Stimulated activated CD4-positive, alpha-beta T cell treated with anti-CD3 and anti-CD28 coated beads, Interleukin-15, amount 100 ng/mL, for 1 hour (primary cell): ENCODE results near the gene ZMYM3.

Source experiments
- DNase-seq, 2 donors: peaks; one replicate each; pipeline ENCODE4 v3.0.0-alpha.2; 2020; ENCODE audit warnings: low read depth in 1 of 2, low spot score in 1 of 2

The ZMYM3 gene

DNA sequence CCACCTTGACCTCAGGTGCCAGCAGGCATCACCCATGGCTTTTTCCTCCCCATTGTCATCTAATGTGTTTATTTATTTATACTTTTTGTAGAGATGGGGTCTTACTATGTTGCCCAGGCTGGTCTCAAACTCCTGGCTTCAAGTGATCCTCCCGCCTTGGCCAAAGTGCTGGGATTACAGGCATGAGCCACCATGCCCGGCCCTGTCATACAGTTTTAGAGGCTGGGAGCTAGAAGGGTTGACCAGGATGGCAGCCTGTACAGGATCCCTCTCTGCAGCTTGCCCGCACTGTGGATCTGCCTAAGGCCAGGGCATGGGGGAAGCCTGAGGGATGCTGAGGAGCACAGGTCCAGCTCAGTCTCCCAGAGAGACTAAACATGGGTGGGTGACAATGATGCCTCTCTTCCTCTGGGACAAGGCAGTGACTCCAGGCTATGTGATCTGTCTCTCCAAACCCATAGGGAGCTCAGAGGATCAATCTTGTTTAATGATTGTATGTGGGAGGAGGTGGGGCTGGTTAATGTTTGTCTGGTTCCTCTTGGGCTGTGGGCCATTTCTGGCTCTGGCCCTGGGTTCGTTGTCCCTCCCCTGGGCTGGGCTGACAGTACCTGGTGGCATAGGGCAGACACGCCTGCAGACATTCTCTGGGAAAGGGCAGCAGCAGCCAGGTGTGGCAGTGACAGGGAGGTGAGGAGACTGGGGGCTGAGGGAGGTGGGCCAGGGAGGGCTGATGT is 39.2 kb downstream of the ZMYM3 start:
- no peak for DNase-seq

DNA sequence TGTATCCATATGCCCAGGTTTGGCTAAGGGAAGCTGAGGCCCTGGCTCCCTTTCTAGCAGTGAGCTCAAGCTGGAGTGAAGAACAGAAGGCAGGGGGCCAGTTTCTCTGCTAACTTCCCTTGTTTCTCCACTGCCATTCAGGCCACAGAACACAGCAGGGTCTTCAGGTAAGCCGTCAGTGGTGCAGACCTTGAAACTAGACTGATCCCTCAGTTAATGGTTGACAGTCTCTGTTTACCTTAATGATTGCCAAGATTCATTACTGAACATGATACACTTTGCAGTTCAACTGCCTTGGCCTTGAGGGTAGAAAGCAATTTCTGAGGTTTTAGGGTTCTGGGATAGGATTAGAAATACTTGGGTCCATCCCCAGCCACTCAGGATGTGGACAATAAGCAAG is 39.8 kb downstream of the ZMYM3 start:
- DNase-seq = no peak

DNA sequence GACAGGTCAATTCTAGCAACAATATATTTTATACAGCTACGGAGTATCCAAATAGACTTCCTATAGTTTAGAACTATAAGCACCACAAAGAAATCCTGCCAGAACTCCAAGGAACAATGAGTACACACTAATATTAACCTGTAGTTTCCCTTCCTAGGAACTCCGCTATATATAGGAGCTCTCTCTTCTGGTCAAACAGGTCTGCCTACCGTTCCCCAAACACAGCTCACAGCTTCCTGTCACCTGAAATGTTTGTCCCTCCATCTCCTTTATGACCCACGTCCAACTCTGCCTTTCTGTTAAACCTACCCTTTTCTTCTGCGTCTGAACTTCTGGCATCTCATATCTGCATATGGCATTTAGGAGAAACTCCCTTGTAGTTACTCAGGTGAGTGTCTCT is 41.4 kb downstream of the ZMYM3 start:
- no peak for DNase-seq

DNA sequence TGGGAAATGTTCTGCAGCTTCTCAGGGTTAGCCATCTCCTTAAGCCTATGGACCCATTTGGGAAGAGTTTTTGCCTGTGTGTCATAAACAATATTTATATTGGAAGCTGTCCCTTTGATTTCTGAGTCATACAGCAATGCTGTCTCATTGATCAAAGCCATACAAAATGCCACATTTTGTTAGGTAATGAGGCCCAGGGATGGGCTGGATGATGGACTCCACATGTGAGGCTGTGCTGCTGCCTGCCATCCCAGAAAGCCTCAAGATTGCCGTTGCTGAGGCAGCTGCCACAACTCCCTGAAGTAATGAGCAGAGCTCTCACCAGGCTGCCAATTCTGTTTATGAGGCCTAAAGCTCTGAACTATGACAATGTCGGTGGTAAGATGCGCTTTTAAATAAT is 43.1 kb downstream of the ZMYM3 start:
- no peak for DNase-seq

DNA sequence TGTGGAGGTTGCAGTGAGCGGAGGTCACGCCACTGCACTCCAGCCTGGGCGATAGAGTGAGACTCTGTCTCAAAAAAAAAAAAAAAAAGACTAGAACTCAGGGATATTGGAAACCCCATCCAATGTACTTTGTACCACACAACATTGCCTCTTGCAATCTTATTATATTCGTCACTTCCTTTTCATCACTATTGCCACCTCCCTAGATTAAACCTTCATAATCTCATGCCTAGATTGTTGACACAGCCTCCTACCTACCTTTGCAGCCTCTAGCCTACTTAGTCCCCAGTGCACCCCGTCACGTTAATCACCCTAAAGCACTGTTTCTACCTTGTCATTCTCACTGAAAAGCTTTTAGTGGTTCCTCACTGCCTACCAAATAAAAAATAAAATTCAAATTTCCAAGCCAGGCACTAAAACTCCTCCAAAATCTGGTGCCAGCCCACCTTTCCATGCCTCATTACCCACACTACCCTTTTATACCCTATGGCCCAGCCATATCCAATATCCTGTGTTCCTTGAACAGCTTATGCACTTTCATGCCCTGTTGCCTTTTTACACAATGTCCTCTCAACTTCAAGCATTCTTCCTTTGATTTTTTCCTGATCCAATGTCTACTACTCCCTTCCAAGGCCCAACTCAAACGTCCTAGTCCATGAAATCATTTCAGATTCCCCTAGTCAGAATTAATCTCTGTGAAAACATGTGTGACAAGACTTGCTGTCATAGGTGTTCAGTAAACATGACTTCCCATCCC is 54.5 kb downstream of the ZMYM3 start:
- DNase-seq = no peak

DNA sequence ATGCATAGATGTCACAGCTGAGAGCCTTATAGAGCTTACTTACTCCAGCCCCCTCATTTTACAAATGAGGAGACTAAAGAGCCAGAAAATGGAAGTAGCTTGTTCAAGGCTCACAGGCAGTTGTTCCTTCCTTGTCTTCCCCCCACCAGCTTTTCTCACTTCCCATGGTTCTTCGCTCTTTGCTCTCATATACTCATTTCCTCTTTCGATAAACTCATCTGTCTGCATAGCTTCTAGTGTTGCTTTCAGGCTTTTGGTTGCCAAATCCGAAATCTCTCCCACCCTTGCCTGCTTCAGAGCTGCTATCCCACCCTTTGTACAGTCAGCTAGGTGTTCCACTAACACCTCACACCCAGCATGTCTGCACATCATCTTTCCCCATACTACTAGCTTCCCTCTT is 55.9 kb downstream of the ZMYM3 start:
- no peak for DNase-seq

DNA sequence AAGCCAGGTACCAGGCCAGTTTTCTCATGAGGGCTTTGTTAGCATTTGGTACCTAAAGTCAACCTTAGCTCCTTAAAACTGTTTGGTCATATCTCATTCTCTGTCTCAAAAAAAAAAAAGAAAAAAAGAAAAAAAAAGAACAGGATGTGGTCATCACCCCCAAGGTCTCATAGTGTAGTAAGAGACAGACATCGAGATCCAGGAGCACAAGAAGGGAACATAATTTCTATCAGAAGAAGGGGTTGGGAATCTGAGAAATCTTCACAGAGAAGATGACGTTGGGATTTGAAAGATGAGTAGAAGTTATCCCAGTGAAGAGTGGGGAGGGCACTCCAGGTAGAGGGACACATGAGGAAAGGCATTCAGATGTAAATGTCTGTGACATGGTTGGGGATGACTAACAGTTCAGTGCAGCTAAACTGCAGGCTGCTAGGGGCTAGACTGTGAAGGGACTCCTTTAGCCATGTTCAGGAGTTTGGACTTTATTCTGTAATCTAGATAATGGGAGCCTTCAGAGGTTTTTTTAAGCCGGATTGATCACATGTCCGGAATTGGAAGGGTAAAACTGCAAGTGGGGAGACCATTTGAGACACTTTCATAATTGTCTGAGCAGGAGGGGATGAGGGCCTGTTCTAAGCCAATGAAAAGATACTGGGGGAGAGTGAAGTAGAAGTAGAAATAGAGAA is 57.8 kb downstream of the ZMYM3 start:
- no peak for DNase-seq

DNA sequence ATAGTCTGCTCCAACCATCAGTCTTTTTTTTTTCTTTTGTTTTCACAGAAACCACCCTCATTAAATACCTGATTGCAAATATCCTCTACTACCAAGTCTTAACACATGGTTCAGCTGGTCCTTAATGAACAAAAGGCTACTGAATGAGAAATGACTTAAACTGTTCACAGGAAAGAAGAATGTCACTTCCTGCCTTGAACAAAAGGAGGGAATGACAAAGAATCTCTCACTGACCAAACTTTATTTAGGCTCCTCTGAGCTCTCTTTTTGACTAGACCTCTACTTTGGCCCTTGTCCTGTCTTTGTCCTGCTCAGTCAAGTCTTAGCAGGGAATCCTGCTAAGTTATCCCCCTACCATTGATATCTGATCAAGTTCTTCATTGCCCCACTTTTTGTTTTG is 62.7 kb downstream of the ZMYM3 start:
- no peak for DNase-seq
